Fibroblast of skin of back (primary cell): ENCODE measurements around the gene EPHB6.

Source experiments
- DNase-seq: peaks from one replicate; pipeline ENCODE4 v3.0.0-alpha.2; 2013

The EPHB6 gene

DNA sequence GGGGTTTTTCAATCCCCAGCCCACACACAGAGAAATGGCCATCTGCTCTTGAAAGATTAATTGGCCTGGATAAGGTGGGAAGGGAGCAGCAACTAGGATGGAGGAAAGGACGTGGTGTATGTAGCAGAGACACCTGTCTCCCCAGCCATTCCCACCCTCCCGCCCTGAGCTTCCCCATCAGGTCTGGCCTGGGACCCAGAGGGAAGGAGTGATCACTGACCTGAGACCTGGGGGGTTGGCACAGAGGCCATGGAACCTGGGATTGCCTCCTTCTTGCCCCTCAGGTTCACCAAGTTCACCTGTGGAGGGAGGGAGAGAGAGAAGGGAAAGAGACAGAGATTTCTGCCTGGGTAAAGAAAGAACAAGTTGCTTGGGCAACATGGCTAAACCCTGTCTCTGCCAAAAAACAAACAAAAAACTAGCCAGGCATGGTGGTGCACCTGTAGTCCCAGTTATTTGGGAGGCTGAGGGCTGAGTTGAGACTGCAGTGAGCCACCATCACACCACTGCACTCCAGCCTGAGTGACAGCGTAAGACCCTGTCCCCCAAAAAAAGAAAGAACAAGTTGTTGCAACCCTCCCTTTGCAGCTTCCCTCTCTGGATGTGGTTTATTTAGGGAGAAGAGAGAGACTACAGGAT, 42.0 kb downstream of the EPHB6 start:
- DNase-seq: no peak

DNA sequence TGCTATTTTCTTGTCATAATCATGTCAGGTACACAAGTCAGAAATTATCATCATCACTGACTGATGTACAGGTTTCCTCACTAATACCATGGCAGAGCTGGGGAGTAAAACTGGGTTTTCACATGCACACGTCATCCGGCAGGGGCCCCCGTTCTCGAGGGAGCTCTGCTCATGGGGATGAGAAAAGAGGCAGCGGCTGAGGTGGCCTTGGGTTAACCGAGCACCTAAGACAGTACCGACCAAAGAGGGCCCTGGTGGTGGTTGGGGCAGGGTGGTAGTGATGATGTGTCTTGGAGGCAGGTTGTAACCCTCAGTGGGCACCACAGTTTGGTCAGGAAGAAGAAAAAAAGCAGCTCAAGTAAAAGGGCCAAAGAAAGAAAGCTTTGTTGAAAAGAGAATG, 42.8 kb downstream of the EPHB6 start:
- no peak for DNase-seq

DNA sequence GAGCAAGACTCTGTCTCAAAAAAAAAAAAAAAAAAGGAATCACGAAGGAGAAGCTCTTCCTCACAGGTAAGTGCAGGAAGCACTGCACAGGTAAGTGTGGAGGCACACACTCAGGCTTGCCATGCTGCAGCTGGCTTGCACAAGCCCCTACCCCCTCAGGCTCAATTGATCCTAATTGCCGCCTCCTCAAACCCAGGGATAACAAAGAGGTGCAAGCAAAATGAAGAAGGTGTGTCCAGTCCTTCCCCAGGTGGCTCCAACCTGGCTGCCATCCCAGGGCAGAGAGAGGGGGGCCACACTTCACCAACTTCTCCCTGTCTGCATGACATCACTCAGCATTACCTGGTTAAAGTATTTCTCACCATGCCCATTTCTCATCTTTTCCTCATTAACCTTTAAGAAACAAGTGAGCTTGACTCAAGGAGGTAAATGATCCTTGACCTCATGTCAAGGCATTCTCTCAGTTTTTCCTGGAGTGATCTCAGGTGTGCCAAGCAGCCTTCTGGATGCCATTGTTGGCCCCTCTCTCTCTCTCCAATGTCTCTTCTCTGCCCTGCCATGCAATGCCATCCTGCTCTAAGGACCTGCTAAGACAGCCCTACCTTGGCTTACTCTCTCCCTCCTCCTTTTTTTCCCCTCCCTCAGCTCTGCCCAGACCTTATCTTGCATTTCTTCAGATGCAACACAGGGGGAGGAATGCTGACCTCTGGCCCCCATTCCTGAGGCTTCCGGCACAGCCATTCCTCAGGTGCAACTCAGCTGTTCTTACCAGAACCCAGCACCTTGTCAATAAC, 43.7 kb downstream of the EPHB6 start:
- DNase-seq: no peak

DNA sequence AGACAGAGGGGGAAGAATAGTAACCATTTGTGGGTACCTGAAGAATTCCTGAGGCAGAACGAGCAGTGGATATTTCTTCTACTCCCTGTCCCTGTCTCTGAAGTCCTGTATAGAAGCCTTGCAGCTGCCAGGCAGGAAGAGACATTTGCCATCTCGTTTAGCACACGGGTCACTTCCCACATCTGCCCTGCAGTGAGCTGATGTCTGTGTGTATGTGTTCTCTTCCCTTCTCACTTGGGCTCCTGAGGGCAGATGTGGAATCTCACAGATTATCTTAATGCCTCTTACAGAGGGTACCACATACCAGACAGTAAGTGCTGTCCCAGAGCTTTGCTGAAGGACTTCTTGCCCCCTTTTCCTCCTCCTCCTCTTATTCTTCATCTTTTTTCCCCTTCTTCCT, 44.8 kb downstream of the EPHB6 start:
- no peak for DNase-seq

DNA sequence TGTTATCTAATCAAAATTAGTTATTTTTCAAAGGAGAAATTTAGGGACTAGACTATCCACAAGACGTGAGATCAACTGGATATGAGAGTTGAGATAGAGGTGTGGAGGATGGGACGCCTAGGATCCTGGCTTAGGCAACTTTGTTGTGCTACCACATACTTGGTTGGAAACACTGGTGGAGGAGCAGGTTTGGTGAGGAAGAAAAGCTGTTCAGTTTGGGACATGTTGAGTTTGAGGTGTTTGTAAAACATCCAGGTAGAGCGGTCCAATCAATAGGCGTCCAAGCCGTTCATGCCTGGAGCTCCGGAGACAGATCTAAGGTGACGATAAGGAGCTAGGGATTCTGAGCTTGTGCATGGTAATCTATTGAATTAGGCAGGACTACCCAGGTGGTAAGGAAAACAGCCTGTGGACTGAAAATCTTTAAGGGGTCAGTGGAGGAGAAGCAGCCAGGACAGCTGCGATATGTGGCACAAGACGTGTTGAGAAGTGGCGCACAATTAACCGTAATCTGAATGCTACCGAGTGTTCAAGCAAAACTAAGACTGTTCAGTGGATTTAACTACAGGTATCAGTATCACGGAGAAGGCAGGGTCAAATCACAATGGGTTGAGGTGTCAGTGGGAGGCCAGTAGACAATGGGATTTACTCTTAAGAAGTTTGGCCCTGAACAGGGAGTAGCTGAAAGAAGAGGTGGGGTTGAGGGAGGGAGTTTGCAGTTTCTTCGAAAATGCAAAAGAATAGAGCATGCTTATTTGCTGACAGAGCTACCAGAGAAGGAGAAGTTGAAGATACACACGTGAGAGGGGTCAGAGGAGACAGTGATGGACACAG, 46.8 kb downstream of the EPHB6 start:
- no peak for DNase-seq

DNA sequence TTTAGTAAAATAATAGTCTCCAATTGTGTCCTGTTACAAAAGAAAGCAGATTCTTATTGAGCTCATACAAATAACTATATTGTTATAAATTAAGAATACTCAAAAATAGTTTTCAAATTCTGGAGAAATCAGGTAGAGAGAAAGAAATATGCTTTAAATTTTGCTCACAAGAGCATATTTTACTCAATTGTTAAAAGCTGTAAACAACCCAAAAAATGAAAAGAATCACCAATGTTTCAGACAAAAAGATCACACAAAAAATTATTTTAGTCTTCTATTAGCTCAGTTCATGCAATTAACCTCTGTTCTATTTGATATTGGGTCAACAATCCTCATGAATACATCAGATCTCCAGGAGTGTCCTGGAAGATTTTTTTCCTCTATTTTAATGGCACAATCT, 49.3 kb downstream of the EPHB6 start:
- DNase-seq: no peak

DNA sequence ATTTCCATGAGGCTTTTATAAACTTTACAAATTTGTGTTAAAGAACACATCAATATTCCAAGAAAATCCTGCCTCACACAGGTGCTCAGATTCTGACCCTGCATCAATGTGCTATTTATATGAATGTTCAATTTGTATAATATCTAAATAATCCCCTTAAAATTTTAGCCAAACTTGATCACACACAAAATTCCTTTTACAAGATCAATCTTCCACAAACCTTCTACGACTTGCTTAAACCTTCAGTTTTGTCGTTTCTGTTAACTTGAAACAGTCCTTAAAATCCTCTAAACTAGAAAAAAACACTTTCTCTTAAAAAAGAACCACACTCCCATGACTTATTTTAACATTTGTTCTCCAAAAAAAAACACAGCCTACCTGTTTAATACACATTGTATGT, 50.9 kb downstream of the EPHB6 start:
- DNase-seq: no peak

DNA sequence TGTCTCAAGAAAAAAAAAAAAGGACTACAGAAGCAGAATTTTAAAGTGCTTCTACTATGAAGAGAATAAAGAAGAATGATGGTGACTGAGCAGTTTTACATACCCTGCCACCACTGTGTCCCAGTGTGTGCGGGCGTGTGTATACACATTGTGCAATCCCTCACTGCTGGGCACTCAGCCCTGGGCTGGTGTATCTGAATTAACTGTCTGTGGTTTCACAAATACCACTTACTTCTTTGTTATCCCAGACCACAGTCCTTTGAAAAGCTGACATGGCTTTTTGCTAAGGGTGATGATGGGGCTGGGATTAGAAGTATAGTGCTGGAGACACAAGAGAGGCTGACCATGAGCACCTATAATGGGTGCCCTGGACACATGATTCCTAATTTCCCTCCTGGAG, 51.8 kb downstream of the EPHB6 start:
- DNase-seq: no peak

DNA sequence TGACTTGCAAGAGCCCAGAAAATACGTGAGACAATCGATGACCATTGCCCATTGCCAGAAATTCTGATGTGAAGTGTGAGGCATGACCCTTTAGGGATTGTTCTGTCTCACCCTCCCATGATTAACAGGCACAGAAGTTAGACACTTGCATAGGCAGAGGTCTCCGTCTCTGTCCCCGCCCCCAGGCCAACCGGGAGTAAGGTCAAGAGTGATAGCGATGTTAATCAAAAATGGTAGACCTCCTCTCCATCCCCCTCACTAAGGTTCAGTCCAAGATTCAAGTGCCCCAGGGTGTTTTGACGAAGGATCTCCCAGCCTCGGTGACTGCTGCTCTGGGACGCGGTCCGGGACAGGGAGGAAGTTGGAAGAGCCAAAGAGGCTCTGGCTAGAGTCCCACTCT, 53.4 kb downstream of the EPHB6 start:
- no peak for DNase-seq

DNA sequence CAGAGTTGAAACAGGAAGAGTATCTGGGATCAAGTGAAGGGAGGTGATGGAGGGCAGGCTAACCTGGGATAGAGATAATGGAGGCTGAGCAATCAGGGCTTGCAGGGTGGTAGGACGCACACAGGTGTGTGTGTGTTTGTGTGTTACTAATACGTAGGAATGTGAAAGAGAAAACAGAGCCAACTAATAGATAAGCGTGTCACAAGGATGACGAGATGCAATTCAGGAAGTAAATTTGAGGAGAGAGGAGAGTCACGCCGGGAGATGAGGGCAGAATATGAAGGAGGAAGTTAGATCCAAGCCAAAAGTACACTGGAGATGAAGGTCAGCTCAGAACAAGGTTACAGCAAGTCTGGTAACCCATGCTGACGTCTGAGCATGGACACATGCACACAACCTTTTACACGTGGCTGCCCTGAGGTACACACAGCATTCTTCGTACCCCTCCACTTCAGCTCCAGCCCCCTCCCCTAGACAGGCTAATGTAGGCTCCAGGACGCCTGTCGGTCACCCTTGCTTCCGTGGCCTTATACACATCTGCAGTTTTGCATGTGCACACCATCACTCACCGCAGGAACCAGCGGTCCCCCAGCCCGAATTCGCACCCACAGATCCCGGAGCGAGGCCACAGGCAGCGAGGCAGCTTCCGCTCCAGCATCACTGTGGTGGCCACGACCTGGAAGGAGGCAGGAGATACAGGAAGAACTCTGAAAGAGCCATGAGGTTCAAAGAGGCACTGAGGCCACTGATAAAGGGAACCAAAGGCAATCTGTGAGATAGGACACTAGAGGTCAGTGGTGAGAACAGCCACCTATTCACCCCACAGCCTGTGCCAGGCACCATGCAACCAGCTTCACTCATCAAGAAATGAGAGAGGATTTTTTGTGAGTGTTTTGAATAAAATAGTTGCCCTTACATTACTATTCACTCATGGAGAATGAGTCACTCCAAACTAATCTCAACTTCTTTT, 54.3 kb downstream of the EPHB6 start:
- no peak for DNase-seq

DNA sequence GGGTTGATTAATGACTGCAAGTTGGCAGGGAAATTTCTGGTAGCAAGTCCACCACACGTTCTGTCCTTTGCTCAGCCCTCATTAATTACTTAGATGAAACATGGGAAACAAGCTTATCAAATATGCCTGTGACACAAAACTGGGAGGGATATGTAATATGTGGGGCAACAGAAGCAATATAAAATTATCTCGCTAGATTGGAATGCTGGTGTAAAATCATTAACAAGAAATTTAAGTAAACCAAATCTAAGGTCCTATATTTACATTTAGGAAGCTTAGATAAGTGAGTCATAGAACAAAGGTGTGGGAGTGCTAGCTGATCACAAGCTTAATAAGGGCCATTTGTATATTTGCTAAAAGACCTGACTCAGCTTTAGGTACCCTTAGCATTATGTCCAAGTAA, 55.2 kb downstream of the EPHB6 start:
- no peak for DNase-seq

DNA sequence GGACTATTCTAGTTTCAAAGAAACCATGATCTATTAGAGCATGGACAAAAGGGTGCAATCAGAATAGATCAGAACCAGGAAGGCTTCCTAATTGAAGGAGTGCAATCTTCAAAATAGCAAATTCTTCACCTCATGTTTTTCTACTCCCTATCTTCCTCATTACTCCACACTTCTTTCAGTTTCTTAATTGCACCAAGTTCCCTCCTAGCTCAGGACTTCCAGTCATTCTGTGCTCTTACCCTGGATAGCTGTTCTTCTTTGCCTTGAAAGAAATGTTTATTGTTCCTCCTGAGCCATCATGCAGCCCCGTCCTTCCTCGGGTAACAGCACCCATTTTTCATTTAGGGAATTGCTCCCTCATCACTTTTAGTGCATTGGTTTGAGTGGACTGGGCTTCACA, 55.6 kb downstream of the EPHB6 start:
- DNase-seq: no peak

DNA sequence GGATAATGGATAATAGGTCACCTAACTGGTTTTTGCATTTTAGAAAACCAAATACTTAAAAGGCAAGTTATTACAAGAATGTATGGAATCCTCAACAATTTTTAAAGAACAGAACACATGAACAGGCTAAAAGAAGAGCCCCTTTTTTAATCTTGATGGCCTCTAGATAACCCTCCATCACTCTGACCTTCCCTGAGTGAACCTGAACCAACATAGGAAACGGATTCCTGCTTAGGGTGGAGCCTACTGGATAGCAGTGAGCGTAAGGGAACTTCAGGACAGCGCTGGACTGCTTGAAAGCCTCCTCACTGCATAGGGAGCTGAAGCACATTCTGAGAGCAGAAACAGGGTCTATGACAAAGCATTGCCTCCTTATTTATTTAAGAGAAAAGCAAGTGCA, 58.2 kb downstream of the EPHB6 start:
- no peak for DNase-seq

DNA sequence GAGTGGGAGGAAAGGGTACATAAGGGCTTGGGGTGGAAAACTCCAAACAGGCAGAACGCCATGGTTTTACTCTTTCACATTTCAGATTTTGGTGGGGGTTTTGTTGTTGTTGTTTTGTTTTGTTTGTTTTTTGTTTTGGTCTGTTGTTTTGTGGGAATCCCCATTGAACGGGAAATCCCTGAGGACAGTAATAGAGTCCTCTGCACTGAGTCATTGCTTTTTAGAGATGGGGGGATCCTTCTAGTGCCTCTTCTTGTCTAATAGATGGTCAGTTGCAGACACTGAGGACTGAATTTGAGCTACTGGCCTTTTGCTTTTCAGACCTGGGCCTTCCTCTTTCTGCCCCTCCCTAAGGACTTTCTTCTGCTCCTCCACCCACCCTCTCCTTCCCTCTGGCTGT, 58.7 kb downstream of the EPHB6 start:
- no peak for DNase-seq

DNA sequence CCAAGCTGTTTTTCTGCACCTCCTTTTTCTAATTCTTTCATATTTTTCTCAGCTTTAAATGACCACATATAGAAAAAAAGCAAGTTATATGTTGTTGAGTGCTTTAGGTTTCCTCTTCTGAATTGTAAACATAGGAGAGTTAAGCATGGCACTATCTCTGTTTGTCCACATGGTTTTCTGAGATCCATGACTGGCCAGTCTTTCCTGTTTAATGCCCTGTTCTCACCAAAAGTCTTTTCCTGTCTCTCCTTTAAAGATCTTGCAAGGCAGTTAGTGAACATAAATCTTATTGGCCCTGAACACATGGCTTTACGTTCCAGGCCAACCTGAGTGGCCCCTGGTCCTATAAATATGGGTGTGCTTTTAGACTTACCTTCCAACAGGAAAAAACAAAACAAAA, 59.2 kb downstream of the EPHB6 start:
- DNase-seq: no peak

DNA sequence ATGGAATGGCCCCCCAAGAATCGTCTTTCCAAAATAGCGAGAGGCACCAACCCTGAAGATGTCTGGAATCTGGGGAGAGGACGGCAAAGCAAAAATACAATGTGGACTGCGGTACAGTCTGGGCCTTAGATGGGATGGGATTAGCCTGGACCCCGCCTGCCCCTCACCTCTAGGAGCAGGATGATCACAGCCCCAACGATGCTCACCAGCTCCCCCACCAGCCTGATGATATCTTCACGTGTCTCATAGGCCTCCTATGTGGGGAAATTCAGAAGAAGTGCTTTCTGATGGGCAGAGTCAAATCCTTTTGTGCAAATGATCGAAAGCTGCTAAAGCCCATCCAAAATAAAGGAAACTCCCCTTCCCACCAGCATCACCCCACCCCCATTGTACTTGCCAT, 60.4 kb downstream of the EPHB6 start:
- no peak for DNase-seq

DNA sequence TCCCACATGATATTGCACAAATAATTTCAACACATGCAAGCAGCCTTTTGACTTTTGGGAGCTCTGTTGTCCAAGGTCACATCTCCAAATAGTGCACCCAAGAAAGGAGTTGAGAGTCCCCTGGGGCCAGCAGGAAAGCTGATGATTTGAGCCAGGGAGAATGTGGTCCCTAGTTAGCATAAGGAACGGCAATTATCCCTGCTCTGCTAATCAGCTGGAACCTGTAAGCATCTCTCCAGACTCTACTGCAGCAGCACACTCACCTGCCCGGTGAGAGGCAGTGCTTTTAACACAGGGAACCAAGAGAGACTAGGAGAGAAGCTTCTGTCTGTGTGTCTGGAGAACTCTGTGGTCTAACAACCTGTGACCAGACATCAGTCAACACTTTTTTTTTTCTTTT, 61.6 kb downstream of the EPHB6 start:
- no peak for DNase-seq

DNA sequence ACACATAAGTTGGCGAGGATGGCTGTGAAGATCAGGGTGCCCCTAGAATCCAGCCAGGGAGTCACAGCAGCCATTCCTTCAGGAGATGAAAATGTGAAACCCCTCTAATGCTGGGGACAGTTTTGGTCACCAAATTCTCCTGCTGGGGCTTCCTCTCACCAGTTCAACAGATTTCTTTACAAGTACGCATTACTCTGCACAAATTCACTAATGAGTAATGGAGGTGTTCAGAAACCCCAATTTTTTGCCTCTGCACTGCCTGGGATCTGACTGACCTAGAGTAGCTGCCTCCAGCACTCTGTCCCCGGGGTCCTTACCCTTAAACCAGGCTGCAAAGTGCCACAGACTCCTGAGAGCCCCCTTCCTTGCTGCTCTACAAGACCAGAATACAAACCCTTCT, 62.6 kb downstream of the EPHB6 start:
- DNase-seq: no peak

DNA sequence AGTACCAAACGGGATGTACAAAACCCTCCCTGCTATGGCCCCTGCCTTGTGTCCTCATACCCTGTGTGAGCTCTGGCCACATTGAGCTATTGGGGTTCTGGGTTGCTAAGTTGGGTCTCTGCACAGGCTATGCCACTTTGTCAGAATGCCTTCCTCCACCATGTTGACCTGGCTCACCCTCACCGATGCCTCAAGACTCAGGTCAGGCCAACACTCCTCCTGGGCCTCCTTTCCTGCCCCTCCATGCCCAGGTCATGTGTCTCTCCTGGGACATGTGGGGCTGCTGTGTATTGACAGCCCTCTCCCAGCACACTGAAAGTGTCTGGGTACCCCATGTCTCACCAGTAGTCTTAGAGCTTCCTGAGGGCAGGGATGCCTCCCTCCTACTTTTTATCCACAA, 64.0 kb downstream of the EPHB6 start:
- no peak for DNase-seq

DNA sequence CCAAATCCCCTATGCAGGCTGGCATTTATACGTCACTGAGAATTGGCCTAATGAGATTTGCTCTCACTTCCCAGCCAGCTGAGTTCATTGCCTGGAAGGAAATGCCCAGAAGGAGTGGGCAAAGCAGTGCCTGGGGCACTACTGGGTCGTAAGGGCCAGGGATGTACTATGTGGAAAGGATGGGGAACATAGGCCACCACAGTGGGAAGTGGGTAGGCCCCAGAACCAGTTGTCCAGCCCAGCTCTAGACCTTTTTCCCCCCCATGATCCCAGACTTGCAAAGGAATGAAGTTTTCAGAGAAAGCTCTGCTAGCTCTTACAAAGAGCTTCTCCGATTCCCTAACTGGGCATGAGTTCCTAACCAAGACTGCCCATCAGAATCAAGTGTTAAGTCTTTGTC, 64.8 kb downstream of the EPHB6 start:
- DNase-seq: no peak
